Activated naive CD8-positive, alpha-beta T cell treated with anti-CD3 and anti-CD28 coated beads for 36 hours (primary cell): ENCODE measurements around the gene NUDT21. TPM values are rescaled to one million over a fixed set of nuclear protein-coding genes. Genes with fewer than 3 reads are reported as not detected.
"Not testable (repeated sequence)": the region's sequence is repeated elsewhere in the genome, so short reads cannot be mapped to it uniquely, and the experiment has no call there.

Source experiments
- DNase-seq: peaks from one replicate; pipeline ENCODE4 v3.0.0; 2021
- H3K27ac Mint-ChIP-seq: one replicate; pipeline ENCODE4 v1.8.0; 2022; ENCODE audit warnings: mild to moderate bottlenecking, moderate library complexity, mixed read lengths
- H3K27me3 Mint-ChIP-seq: one replicate; pipeline ENCODE4 v1.8.0; 2022; ENCODE audit warnings: mild to moderate bottlenecking, mixed read lengths
- H3K36me3 Mint-ChIP-seq: one replicate; pipeline ENCODE4 v1.8.0; 2021; ENCODE audit warnings: mild to moderate bottlenecking, mixed read lengths
- H3K4me1 Mint-ChIP-seq: one replicate; pipeline ENCODE4 v1.8.0; 2021; ENCODE audit warnings: mixed read lengths
- H3K4me3 Mint-ChIP-seq: one replicate; pipeline ENCODE4 v1.8.0; 2022; ENCODE audit warnings: mild to moderate bottlenecking, moderate library complexity, mixed read lengths
- H3K9me3 Mint-ChIP-seq: one replicate; pipeline ENCODE4 v1.8.0; 2022; ENCODE audit warnings: mixed read lengths
- total RNA-seq, 2 experiments: library from RNA; stranded (reverse); gene quantifications; one replicate each; pipeline ENCODE4 v1.2.3, GENCODE V29; 2021

Gene NUDT21
- total RNA-seq, 2 experiments from 2014 or later = 319 to 323 TPM

DNA sequence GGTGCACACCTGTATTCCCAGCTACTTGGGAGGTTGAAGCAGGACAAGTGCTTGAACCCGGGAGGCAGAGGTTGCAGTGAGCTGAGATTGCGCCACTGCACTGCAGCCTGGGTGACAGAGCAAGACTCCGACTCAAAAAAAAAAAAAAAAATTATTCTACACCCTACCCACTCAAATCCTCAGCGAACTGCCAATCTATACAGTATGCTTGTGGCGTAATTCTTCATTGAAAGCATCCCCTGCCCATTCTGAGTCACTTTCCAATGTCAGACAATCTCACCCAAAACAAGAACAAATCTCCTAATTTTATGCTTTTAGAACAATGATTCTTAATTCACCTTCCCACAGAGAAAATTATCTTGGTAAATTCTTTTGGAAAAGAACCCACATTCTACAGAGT lies 37.8 kb downstream of the NUDT21 start:
- no peaks in the 10 kb centered on the region for H3K27me3 Mint-ChIP-seq
- DNase-seq = no peak
- no peak overlapping the region for H3K4me3 Mint-ChIP-seq
- peaks cover 7% of the 10 kb centered on the region for H3K36me3 Mint-ChIP-seq
- no peaks in the 10 kb centered on the region for H3K9me3 Mint-ChIP-seq
- H3K27ac Mint-ChIP-seq = no peak overlapping the region
- peaks cover 14% of the 10 kb centered on the region for H3K4me1 Mint-ChIP-seq

DNA sequence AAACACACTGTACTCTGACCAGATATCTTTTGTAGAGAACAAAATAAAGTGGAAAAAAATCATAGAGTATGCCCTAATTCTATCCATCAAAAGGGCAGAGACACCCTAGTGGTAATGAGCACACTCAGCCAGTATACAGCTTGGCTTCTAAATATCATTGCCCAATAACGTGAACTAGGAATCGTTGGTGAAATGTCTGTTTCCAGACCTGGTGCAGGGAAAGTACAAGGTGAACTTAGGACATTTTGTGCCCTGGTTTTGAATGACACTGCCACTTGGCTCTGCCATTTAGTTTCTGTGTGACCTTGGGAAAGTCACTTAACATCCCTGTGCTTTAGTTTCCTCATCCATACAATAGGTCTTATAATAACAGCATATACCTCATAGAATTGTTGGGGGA lies 39.5 kb downstream of the NUDT21 start:
- Mint-ChIP-seq H3K27ac (no peak overlapping the region), H3K36me3 (peaks cover 9% of the 10 kb centered on the region), H3K27me3 (no peaks in the 10 kb centered on the region), H3K4me3 (no peak overlapping the region), H3K4me1 (peaks cover 14% of the 10 kb centered on the region), H3K9me3 (no peaks in the 10 kb centered on the region)
- DNase-seq = no peak

DNA sequence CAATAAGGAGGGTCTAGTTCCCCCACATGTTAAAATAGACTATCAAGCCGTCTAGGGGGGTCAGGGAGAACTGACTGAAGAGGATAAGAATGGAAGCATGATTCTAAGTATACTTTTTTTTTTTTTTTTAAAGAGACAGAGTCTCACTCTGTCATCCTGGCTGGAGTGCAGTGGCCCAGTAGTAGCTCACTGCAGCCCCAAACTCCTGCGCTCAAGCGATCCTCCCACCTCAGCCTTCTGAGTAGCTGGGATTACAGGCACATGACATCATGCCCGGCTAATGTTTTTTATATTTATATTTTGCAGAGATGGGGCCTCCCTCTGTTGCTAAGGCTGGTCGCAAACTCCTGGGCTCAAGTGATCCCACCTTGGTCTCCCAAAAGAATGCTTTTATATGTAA lies 40.0 kb downstream of the NUDT21 start:
- H3K36me3 Mint-ChIP-seq = peaks cover 9% of the 10 kb centered on the region
- no peaks in the 10 kb centered on the region for H3K27me3 Mint-ChIP-seq
- H3K4me3 Mint-ChIP-seq = no peak overlapping the region
- H3K27ac Mint-ChIP-seq = no peak overlapping the region
- no peak for DNase-seq
- H3K9me3 Mint-ChIP-seq = no peaks in the 10 kb centered on the region
- H3K4me1 Mint-ChIP-seq = peaks cover 14% of the 10 kb centered on the region

DNA sequence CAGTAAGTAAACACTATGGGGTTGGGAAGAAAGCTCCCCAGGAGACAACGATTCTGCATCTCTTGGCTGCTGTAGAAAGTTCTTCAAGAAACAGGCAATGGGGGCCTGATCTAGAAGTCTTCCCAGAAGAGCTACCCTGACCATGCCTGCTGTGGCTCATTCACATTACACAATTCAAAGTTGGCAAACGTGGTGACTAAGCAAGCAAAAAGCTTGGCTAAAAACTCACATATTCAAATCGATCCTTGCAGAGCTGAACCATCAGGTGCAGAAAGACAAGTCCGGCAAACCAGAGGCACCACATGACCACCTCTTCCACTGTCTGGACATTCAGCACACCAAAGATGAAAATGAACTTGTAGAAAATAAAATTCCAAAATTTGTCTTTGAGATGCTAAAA lies 41.9 kb downstream of the NUDT21 start:
- Mint-ChIP-seq H3K36me3 (peaks cover 11% of the 10 kb centered on the region), H3K27ac (no peak overlapping the region), H3K4me3 (no peak overlapping the region), H3K9me3 (no peaks in the 10 kb centered on the region), H3K27me3 (no peaks in the 10 kb centered on the region), H3K4me1 (peaks cover 5% of the 10 kb centered on the region)
- DNase-seq = no peak

DNA sequence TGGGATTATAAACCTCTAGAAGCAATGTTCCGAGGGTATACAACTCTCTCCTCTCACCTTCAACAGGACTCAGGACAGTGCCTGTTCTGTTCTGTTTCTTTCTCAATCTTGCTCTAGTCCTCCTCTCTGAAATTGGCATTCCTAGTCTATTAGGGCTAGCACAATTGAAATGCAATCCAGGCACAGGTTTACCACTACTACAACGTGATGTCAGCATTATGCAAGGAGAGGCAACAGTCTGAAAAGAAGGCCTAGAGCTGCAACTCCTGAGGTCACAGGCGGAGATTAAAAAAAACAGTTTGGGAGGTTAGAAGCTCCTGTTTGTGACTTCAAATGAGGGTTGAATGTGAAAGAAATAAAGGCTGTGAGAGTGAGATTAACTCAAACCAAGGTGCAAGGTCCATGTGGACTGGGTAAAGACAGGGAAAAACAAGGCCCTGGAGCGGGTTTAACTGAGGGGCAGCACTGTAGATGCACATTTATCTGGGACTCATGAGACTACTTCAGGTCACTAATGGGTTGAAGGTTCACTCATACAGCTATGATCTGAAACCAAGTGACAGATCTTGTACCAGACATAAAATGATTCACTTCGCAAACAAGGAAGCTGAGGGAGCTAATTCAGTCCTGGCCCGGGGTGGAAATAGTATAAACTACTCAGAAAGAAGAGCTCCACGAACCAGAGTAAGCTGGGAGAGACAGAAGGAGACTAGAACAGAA lies 42.6 kb downstream of the NUDT21 start:
- Mint-ChIP-seq H3K4me1 (peaks cover 4% of the 10 kb centered on the region), H3K27ac (no peak overlapping the region), H3K36me3 (peaks cover 11% of the 10 kb centered on the region), H3K4me3 (no peak overlapping the region), H3K9me3 (no peaks in the 10 kb centered on the region), H3K27me3 (no peaks in the 10 kb centered on the region)
- DNase-seq = no peak

DNA sequence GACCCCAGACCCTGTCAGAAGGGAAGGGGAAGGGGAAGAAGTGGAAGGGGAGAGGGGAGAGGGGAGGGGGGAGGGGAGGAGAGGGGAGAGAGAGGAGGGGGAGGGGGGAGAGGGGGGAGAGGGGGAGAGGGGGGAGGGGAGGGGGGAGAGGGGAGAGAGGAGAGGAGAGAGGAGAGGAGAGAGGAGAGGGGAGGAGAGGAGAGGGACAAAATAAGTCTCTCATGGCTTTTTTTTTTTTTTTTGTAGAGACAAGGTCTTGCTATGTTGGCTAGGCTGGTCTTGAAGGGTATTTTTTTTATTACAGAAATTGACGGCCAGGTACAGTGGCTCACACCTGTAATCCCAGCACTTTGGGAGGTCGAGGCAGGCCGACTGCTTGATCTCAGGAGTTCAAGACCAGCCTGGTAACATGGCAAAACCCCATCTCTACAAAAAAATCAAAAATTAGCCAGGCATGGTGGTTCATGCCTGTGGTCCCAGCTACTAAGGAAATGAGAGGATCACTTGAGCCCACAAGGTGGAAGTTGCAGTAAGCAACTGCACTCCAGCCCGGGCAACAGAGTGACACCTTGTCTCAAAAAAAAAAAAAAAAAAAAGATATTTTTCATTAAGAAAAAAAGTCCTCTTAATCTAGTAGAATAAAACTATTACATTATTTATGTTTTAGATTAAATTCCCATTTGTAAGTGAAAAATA lies 45.0 kb downstream of the NUDT21 start:
- Mint-ChIP-seq H3K9me3 (no peaks in the 10 kb centered on the region), H3K4me3 (no peak overlapping the region), H3K27ac (no peak overlapping the region), H3K36me3 (peaks cover 8% of the 10 kb centered on the region), H3K27me3 (no peaks in the 10 kb centered on the region), H3K4me1 (peaks cover 2% of the 10 kb centered on the region)
- DNase-seq = no peak

DNA sequence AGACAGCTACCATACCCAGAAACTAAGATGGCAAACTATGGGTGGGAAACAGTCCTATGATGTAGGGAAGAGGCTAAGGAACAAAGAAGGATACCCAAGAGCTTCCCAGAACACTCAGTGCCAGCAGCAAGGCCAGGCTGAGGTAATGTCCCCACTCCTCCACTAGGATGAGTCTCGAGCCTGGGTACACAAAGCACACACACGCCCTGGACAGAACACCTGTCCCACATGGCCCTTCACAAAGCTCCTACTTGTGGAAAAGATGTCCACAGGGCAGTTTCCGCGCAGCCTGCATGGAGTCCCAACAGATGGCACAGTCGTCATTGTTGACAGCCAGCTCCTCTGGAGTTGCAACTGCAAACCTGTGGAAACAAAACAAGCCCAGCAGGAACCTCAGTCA lies 49.6 kb downstream of the NUDT21 start:
- no peak for DNase-seq
- Mint-ChIP-seq H3K4me1 (peaks cover 4% of the 10 kb centered on the region), H3K27me3 (no peaks in the 10 kb centered on the region), H3K36me3 (peaks cover 19% of the 10 kb centered on the region), H3K4me3 (no peak overlapping the region), H3K9me3 (peaks cover 1% of the 10 kb centered on the region), H3K27ac (no peak overlapping the region)

DNA sequence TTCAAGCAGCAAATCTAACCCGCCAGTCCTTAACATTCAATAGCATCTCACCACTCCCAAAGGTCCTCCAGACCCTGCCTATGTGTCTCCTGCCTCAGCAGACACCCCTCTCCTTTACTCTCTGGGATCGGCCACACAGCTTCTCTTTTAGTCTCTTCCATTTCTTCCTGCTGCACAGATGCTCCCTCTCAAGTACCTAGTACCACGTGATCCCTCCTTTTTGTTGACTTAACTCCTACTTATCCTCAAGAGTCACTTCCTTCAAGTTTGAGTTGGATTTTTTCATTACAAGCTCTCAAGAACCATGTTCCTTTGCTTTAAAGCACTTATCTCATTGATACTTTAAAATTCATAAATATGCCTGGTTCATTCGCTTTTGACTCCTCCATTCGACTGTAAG lies 50.7 kb downstream of the NUDT21 start:
- peaks cover 26% of the 10 kb centered on the region for H3K36me3 Mint-ChIP-seq
- H3K9me3 Mint-ChIP-seq = peaks cover 1% of the 10 kb centered on the region
- H3K4me1 Mint-ChIP-seq = peaks cover 3% of the 10 kb centered on the region
- DNase-seq = no peak
- H3K4me3 Mint-ChIP-seq = no peak overlapping the region
- H3K27me3 Mint-ChIP-seq = no peaks in the 10 kb centered on the region
- no peak overlapping the region for H3K27ac Mint-ChIP-seq

DNA sequence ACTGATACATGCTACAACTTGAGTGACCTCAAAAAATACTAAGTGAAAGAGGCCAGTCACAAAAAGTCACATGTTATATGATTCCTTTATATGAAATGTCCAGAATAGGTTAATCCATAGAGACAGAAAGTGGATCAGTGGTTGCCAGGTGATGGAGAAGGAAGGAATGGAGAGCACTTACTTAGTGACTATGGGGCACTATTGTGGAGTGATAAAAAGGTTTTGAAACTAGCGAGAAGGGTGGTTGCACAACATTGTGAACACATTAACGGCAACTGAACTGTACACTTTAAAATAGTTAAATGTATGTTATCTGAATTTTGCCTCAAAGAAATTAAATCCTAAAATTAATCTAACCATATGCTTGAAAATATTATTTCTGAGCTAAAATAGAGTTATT lies 51.6 kb downstream of the NUDT21 start:
- Mint-ChIP-seq H3K27me3 (no peaks in the 10 kb centered on the region), H3K4me1 (peaks cover 2% of the 10 kb centered on the region), H3K4me3 (no peak overlapping the region), H3K36me3 (peaks cover 29% of the 10 kb centered on the region), H3K9me3 (peaks cover 1% of the 10 kb centered on the region), H3K27ac (no peak overlapping the region)
- DNase-seq = no peak

DNA sequence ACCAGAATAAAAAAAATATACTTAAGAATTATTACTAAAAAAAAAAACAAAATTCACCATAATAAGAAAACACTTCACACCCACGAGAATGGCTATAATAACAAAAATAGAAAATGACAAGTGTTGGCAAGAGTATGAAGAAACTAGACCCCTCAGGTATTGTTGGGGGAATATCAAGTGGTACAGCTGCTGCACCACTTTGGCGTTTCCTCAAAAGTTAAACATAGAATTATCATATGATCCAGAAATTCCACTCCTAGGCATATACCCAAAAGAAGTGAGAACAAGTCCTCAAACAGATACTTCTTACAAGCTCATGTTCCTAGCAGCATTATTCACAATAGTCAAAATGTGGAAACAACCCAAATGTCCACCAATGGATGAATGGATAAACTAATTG lies 52.1 kb downstream of the NUDT21 start:
- no peaks in the 10 kb centered on the region for H3K27me3 Mint-ChIP-seq
- H3K27ac Mint-ChIP-seq = no peak overlapping the region
- peaks cover 30% of the 10 kb centered on the region for H3K36me3 Mint-ChIP-seq
- H3K4me3 Mint-ChIP-seq = no peak overlapping the region
- peaks cover 1% of the 10 kb centered on the region for H3K9me3 Mint-ChIP-seq
- no peak for DNase-seq
- peaks cover 2% of the 10 kb centered on the region for H3K4me1 Mint-ChIP-seq

DNA sequence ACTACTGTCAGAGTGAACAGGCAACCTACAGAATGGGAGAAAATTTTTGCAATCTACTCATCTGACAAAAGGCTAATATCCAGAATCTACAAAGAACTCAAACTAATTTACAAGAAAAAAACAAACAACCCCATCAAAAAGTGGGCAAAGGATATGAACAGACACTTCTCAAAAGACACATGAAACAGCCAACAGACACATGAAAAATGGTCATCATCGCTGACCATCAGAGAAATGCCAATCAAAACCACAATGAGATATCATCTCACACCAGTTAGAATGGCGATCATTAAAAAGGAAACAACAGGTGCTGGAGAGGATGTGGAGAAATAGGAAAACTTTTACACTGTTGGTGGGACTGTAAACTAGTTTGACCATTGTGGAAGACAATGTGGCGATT lies 54.4 kb downstream of the NUDT21 start:
- H3K36me3 Mint-ChIP-seq = peaks cover 43% of the 10 kb centered on the region
- not testable (repeated sequence) for H3K4me1 Mint-ChIP-seq, DNase-seq, H3K27me3 Mint-ChIP-seq, H3K27ac Mint-ChIP-seq, H3K4me3 Mint-ChIP-seq, H3K9me3 Mint-ChIP-seq

DNA sequence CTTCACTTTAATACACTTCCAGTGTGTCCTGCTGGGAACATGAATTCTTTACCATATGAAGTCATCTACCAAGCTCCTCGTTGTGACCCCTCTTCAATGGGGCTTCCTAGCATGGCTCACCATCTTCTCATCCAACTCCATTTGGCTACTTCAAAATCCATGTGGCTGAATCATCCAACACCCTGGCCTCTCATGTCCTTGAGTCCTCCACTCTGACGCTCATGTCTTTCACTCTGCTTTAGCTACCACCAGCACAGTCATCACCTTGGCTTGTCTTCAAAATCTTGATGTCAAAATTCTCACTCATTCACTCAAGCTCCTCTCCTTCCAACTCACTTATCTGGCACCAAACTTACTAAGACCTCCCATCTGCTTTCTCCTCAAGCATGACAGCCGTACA lies 61.6 kb downstream of the NUDT21 start:
- Mint-ChIP-seq H3K4me3 (no peak overlapping the region), H3K27me3 (no peaks in the 10 kb centered on the region), H3K9me3 (no peaks in the 10 kb centered on the region), H3K36me3 (peaks cover 44% of the 10 kb centered on the region), H3K27ac (no peak overlapping the region), H3K4me1 (peaks cover 2% of the 10 kb centered on the region)
- no peak for DNase-seq

DNA sequence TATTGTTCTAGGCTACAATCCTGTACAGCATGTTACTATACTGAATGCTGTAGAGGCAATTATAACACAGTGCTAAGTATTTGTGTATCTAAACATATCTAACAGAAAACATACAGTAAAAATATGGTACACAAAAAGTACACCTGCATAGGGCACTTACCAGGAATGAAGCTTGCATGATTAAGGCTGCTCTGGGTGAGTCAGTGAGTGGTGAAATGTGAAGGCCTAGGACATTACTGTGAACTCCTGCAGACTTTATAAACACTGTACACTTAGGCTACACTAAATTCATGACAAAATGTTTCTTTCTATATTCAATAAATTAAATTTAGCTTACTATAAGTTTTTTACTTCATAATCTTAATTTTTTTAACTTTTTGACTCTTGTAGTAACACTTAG lies 62.9 kb downstream of the NUDT21 start:
- Mint-ChIP-seq H3K4me3 (no peak overlapping the region), H3K9me3 (peaks cover 4% of the 10 kb centered on the region), H3K27me3 (no peaks in the 10 kb centered on the region), H3K27ac (no peak overlapping the region), H3K36me3 (peaks cover 50% of the 10 kb centered on the region), H3K4me1 (no peaks in the 10 kb centered on the region)
- no peak for DNase-seq

DNA sequence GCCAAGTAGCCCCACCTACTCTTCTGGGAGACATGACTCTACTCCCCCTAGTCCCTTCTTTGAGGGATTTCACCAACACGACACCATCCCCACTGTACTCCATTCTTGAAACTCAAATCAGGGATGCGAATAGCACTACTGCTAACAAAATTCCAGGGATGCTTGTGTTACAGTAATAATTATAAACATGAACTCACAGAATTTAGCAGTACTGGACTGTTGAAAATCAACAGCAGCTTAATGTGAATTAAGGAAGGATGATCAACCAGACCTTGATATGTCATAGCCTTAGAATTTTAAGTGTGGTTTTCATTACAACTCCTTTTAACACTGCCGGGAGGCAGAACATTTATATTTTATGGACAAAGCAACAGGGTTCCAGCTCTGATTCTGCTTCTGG lies 63.7 kb downstream of the NUDT21 start:
- DNase-seq = no peak
- Mint-ChIP-seq H3K9me3 (peaks cover 8% of the 10 kb centered on the region), H3K36me3 (peaks cover 51% of the 10 kb centered on the region), H3K4me3 (no peak overlapping the region), H3K27me3 (no peaks in the 10 kb centered on the region), H3K4me1 (no peaks in the 10 kb centered on the region), H3K27ac (no peak overlapping the region)

DNA sequence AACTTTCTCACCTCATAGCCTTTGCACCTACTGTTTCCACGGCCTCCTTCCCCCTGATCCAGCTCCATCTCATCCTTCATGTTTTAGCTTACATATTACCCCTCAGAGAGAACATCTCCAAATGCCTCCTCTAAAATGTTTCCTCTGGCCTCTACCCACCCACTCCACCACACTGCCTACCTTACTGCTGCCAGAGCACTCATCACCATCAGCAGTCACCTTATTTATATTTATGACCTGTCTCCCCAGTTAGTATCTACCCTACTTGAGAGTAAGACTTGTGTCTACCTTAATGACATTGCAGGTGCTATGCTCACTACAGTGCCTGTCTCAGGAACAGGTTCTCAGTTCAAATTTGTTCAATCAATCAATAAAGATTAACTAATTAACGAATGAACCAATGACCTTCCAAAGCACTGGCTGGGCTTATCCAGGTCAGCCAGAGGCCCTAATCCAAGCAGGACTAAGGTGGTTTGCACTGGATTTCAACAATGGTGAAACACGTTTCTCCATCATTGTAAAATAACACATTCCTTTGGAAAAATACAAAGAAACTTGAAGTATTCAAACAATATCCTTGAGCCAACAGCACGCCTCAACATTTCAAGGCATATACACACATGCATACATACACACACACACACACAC lies 66.9 kb downstream of the NUDT21 start:
- DNase-seq = no peak
- Mint-ChIP-seq H3K27ac (no peak overlapping the region), H3K4me3 (no peak overlapping the region), H3K36me3 (peaks cover 62% of the 10 kb centered on the region), H3K27me3 (no peaks in the 10 kb centered on the region), H3K4me1 (no peaks in the 10 kb centered on the region), H3K9me3 (peaks cover 20% of the 10 kb centered on the region)
